Chondrocyte (in vitro differentiated cells): ENCODE results near the gene PMEL. TPM values are rescaled to one million over a fixed set of nuclear protein-coding genes. Genes with fewer than 3 reads are reported as not detected.
A peak's percentile ranks its signal among the peaks of the same experiment; 100 is the strongest.

Experiments
- DNase-seq: peaks from one replicate; pipeline ENCODE4 v3.0.0; 2021; ENCODE audit warnings: mixed read lengths, low spot score
- H3K27ac Mint-ChIP-seq: one replicate; pipeline ENCODE4 v1.8.0; 2021; ENCODE audit warnings: mild to moderate bottlenecking, moderate library complexity, mixed read lengths; ENCODE audit not compliant: unreplicated experiment
- H3K27me3 Mint-ChIP-seq: 2 replicates; pipeline ENCODE4 v1.8.0; 2021; ENCODE audit warnings: low read depth, mixed read lengths
- H3K36me3 Mint-ChIP-seq: 2 replicates; pipeline ENCODE4 v1.8.0; 2021; ENCODE audit warnings: low read depth, mixed read lengths
- H3K4me1 Mint-ChIP-seq: 2 replicates; pipeline ENCODE4 v1.8.0; 2021; ENCODE audit warnings: low read depth, mild to moderate bottlenecking, mixed read lengths
- H3K4me3 Mint-ChIP-seq: one replicate; pipeline ENCODE4 v1.8.0; 2021; ENCODE audit warnings: mild to moderate bottlenecking, moderate library complexity, mixed read lengths; ENCODE audit not compliant: unreplicated experiment
- H3K9me3 Mint-ChIP-seq: 2 replicates; pipeline ENCODE4 v1.8.0; 2021; ENCODE audit warnings: low read depth, mixed read lengths
- CTCF ChIP-seq: fragments of 200-600 bp; sonication (generic); IDR thresholded peaks from 2 replicates; pipeline ENCODE4 v1.5.0; 2021; ENCODE audit warnings: antibody characterized with exemption, mild to moderate bottlenecking, moderate library complexity
- long read RNA-seq: library from polyadenylated mRNA; stranded (forward); transcript quantifications from one replicate; pipeline ENCODE4 v2.0.0, GENCODE V29; 2021
- total RNA-seq: library from RNA; stranded (reverse); gene quantifications from 3 replicates; pipeline ENCODE4 v1.2.1, GENCODE V29; 2021

Gene PMEL
- total RNA-seq = 0.45 to 1.1 TPM (median 0.82 TPM) in 3 replicates
- long read RNA-seq = 0 reads

GRCh38 chr12:55965941-55966407 is at the start of gene PMEL:
Gene PMEL (minus strand): TSS chr12:55966042. CDS start chr12:55966011, 31 bp downstream.
- H3K27me3 Mint-ChIP-seq = no peaks in the 10 kb centered on the region
- peak within 1 kb of the TSS; percentile 87 for H3K4me3 Mint-ChIP-seq
- DNase-seq = no peak

GRCh38 chr12:56014205-56014604 is 48.4 kb upstream of the PMEL start:
- Mint-ChIP-seq H3K36me3 (peaks cover 3% of the 10 kb centered on the region), H3K4me3 (no peak overlapping the region), H3K4me1 (peaks cover under 1% of the 10 kb centered on the region), H3K27me3 (no peaks in the 10 kb centered on the region), H3K9me3 (no peaks in the 10 kb centered on the region), H3K27ac (no peak overlapping the region)
- DNase-seq = no peak
- no peak for TF ChIP-seq CTCF

More at GRCh38 chr12:55965941-55966407, at the start of gene PMEL:
- H3K4me1 Mint-ChIP-seq = peaks cover 26% of the 10 kb centered on the region
- H3K9me3 Mint-ChIP-seq = no peaks in the 10 kb centered on the region
- peak within 1 kb of the TSS; percentile 90 for H3K27ac Mint-ChIP-seq
- H3K36me3 Mint-ChIP-seq = peaks cover 1% of the 10 kb centered on the region
- TF ChIP-seq CTCF = no peak

GRCh38 chr12:56013482-56013881 is 47.6 kb upstream of the PMEL start:
- no peak overlapping the region for H3K27ac Mint-ChIP-seq
- no peak overlapping the region for H3K4me3 Mint-ChIP-seq
- H3K4me1 Mint-ChIP-seq = peaks cover 4% of the 10 kb centered on the region

GRCh38 chr12:56011509-56012090 is 45.8 kb upstream of the PMEL start:
- DNase-seq = no peak
- H3K4me1 Mint-ChIP-seq = peaks cover 15% of the 10 kb centered on the region
- H3K27me3 Mint-ChIP-seq = no peaks in the 10 kb centered on the region
- no peak overlapping the region for H3K4me3 Mint-ChIP-seq
- no peak for TF ChIP-seq CTCF
- H3K9me3 Mint-ChIP-seq = no peaks in the 10 kb centered on the region
- no peaks in the 10 kb centered on the region for H3K36me3 Mint-ChIP-seq
- no peak overlapping the region for H3K27ac Mint-ChIP-seq

More at GRCh38 chr12:56013482-56013881, 47.6 kb upstream of the PMEL start:
- Mint-ChIP-seq H3K36me3 (peaks cover 3% of the 10 kb centered on the region), H3K9me3 (no peaks in the 10 kb centered on the region), H3K27me3 (no peaks in the 10 kb centered on the region)
- peak; percentile 10 for DNase-seq
- TF ChIP-seq CTCF = no peak

GRCh38 chr12:56010111-56010570 is 44.3 kb upstream of the PMEL start:
- Mint-ChIP-seq H3K9me3 (no peaks in the 10 kb centered on the region), H3K4me3 (no peak overlapping the region), H3K27me3 (no peaks in the 10 kb centered on the region), H3K36me3 (no peaks in the 10 kb centered on the region), H3K4me1 (peaks cover 15% of the 10 kb centered on the region), H3K27ac (no peak overlapping the region)
- no peak for TF ChIP-seq CTCF
- DNase-seq = peak; percentile 13
